ENCODE results near the gene XPNPEP1. TPM values are rescaled to one million over a fixed set of nuclear protein-coding genes. Genes with fewer than 3 reads are reported as not detected.

XPNPEP1 gene
- total RNA-seq, 1 donor from 2014 or later: 35.7 TPM

DNA sequence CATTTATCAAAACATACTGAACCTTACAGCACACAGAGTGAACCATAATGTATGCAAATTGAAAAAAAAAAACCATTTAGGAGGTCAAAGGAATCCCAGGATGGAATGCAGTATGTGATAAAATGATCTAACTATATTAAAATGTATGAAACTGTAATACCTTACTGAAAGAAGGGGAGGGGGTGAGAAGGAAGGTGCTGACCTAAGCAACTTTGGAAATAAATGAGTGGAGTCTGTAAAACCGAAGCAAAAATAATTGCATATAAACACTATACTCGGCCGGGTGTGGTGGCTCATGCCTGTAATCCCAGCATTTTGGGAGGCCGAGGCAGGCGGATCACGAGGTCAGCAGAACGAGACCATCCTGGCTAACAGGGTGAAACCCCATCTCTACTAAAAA, 69.4 kb downstream of the XPNPEP1 start:
- H3K4me3 ChIP-seq: no peak overlapping the region
- no peaks in the 10 kb centered on the region for H3K27me3 ChIP-seq (ENCODE audit: low read depth)
- intact Hi-C loops (cut with micrococcal nuclease): no loop called here
- no peaks in the 10 kb centered on the region for H3K9me3 ChIP-seq (replicated peaks)
- no peak overlapping the region for H3K27ac ChIP-seq (replicated peaks)
- H3K4me1 ChIP-seq: peaks cover 10% of the 10 kb centered on the region
- TF ChIP-seq CTCF (IDR thresholded peaks at IDR 0.05; ENCODE audit: borderline replicate concordance): no peak
- no peak for DNase-seq
- H3K36me3 ChIP-seq: no peaks in the 10 kb centered on the region

DNA sequence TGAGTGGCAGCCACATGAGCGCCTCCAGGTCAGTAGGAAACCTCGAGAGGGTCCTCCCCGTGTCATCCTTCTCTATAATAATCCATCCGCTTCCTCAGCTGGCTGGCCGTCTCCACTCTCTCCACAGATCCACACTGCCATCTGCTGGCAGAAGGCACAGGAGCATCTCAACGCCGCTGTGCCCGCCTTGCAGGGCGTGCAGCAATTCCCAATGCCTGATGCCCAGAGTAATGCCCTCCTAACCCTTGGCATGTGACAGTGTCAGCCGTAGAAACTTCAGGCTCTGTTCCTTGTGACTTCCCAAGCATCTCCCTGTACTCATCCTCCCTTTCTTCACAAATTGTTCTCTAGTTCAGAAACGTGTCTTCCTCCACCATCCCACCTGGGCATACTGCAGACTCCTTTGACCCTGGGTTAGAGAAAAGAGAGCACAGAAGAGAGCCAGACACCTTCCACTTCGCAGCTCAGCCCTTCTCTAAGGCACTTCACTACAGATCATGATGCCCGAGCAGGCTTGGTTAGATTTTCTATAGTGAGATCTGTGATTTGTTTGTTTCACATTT, 70.8 kb downstream of the XPNPEP1 start:
- Histone ChIP-seq H3K27me3 (ENCODE audit: low read depth) (no peaks in the 10 kb centered on the region), H3K27ac (replicated peaks) (no peak overlapping the region), H3K4me1 (peaks cover 10% of the 10 kb centered on the region), H3K9me3 (replicated peaks) (no peaks in the 10 kb centered on the region), H3K4me3 (no peak overlapping the region), H3K36me3 (no peaks in the 10 kb centered on the region)
- peak; percentile 73 for DNase-seq
- TF ChIP-seq CTCF (IDR thresholded peaks at IDR 0.05; ENCODE audit: borderline replicate concordance): peak; percentile 96
- intact Hi-C loops (cut with micrococcal nuclease): no loop called here

GRCh38 chr10:109851616-109852474, 71.5 kb downstream of the XPNPEP1 start:
- H3K27me3 ChIP-seq (ENCODE audit: low read depth): no peaks in the 10 kb centered on the region
- intact Hi-C loops (cut with micrococcal nuclease): no loop called here

DNA sequence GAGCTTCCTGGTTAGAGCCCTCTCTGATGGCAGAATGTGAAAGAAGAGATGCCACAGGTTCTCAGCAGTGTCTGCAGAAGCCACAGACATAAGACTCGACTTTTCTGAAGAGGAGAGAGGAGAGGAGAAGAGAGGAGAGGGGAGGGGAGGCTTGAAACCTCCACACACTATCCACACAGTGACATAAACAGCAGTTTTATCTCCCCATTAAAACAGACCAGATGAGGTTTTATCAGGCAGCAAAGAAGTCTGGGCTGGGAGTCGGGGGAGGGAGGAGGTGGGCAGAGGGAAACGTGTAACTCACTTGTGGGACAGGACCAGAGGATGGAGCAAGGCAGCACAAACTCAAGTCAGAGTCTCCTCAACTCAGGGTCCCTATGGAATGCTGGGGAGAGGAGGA, 76.5 kb downstream of the XPNPEP1 start:
- Histone ChIP-seq H3K36me3 (no peaks in the 10 kb centered on the region), H3K9me3 (replicated peaks) (no peaks in the 10 kb centered on the region), H3K4me1 (peaks cover under 1% of the 10 kb centered on the region), H3K27me3 (ENCODE audit: low read depth) (peaks cover 27% of the 10 kb centered on the region), H3K27ac (replicated peaks) (no peak overlapping the region), H3K4me3 (no peak overlapping the region)
- DNase-seq: no peak
- intact Hi-C loops (cut with micrococcal nuclease): no loop called here
- TF ChIP-seq CTCF (IDR thresholded peaks at IDR 0.05; ENCODE audit: borderline replicate concordance): no peak

More at GRCh38 chr10:109851616-109852474, 71.5 kb downstream of the XPNPEP1 start:
- Histone ChIP-seq H3K4me1 (peaks cover 10% of the 10 kb centered on the region), H3K9me3 (replicated peaks) (no peaks in the 10 kb centered on the region), H3K4me3 (no peak overlapping the region), H3K36me3 (no peaks in the 10 kb centered on the region), H3K27ac (replicated peaks) (no peak overlapping the region)
- no peak for DNase-seq
- TF ChIP-seq CTCF (IDR thresholded peaks at IDR 0.05; ENCODE audit: borderline replicate concordance): no peak

DNA sequence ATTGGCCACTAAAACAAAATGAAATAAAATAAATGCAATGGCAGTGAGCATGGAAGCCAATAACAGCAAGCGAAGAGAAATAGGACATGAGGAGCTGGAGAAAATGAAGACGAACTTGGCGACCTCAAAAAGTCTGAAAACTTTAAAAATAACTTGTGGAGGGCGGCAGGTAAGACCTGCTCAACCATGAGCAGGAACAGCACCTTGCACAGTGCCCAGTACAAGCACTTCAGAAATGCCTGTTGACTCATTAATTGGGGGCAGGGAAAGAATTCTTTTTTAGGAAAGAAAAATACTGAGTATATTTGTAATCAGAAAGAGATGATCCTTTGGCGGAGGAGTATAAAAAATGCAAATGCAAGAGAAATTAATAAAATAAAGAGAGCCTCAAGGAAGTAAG, 78.0 kb downstream of the XPNPEP1 start:
- Histone ChIP-seq H3K9me3 (replicated peaks) (no peaks in the 10 kb centered on the region), H3K4me1 (no peaks in the 10 kb centered on the region), H3K27me3 (ENCODE audit: low read depth) (peaks cover 28% of the 10 kb centered on the region), H3K36me3 (no peaks in the 10 kb centered on the region), H3K27ac (replicated peaks) (no peak overlapping the region), H3K4me3 (no peak overlapping the region)
- TF ChIP-seq CTCF (IDR thresholded peaks at IDR 0.05; ENCODE audit: borderline replicate concordance): no peak
- DNase-seq: no peak
- intact Hi-C loops (cut with micrococcal nuclease): no loop called here
